K562 (cell line): Measurements from ENCODE around the gene MARK3. TPM values are rescaled to one million over a fixed set of nuclear protein-coding genes. Genes with fewer than 3 reads are reported as not detected.

ENCODE experiments used
- ATAC-seq: fragments of 200-7000 bp; cut with Tn5 transposase; 3 replicates; pipeline ENCODE4 v1.9.1; 2020; ENCODE audit warnings: moderate library complexity
- BruUV-seq: library from RNA; stranded (reverse); fragments of 400-500 nt; replicated peaks from 2 replicates; lab custom pipeline; 2021; lab: Mats Ljungman, UMichigan
- CTCF ChIA-PET: fragments of 300-600 bp; formaldehyde crosslinking; extraction: SDS; loops from one replicate; lab custom pipeline; 2021; ENCODE audit warnings: low intra/inter-chr PET ratio; lab: Yijun Ruan, JAX
- POLR2A ChIA-PET: fragments of 300-600, 350-650 bp; sonication (Branson Sonifier 250); formaldehyde crosslinking; extraction: SDS; loops from one replicate; lab custom pipeline; 2021; ENCODE audit warnings: antibody characterized with exemption, inconsistent platforms; lab: Yijun Ruan, JAX
- DNase-seq, 4 experiments: peaks; one replicate each; pipeline versions ENCODE4 v3.0.0 to v3.0.0-alpha.2; 2011 to 2018; ENCODE audit warnings: low spot score in 3 of 4, mixed read lengths in 3 of 4; ENCODE audit errors: extremely low read depth in 1 of 4
- FAIRE-seq: peaks from 2 replicates; lab custom pipeline; 2011; peaks lifted over from hg19 to GRCh38; lab: Jason Lieb, UNC
- H2AFZ ChIP-seq: 2 replicates; pipeline ENCODE4 v1.6.0; 2011; ENCODE audit warnings: low read depth, low read length, control low read depth, inconsistent platforms
- H3K27ac ChIP-seq: fragments of 200-600 bp; 3 replicates; pipeline ENCODE4 v1.8.0; 2011; ENCODE audit warnings: low read depth, mild to moderate bottlenecking, control low read depth, inconsistent platforms, low read length, moderate library complexity, mixed read lengths; ENCODE audit errors: extremely low read depth
- H3K27me3 ChIP-seq, 2 experiments: fragments of 300-600 bp in 1 of 2; 2 replicates in 1 of 2; 3 replicates in 1 of 2; pipeline versions ENCODE4 v1.6.0 to v1.8.0; 2011; ENCODE audit warnings: inconsistent platforms in 2 of 2, low read length in 2 of 2, mild to moderate bottlenecking in 1 of 2, mixed read lengths in 1 of 2, moderate library complexity in 1 of 2; ENCODE audit not compliant: control insufficient read depth in 2 of 2, insufficient read depth in 2 of 2
- H3K36me3 ChIP-seq: fragments of 300-600 bp; 3 replicates; pipeline ENCODE4 v1.8.0; 2011; ENCODE audit warnings: mild to moderate bottlenecking, low read length, inconsistent platforms; ENCODE audit not compliant: control insufficient read depth, insufficient read depth
- H3K4me1 ChIP-seq, 2 experiments: fragments of 200-600 bp in 1 of 2; replicated peaks in 1 of 2; 2 replicates in 1 of 2; 3 replicates in 1 of 2; pipeline versions ENCODE4 v1.5.1 to v1.8.0; 2011; ENCODE audit warnings: inconsistent platforms in 2 of 2, low read length in 2 of 2, mild to moderate bottlenecking in 1 of 2, mixed read lengths in 1 of 2, moderate library complexity in 1 of 2; ENCODE audit not compliant: control insufficient read depth in 2 of 2, insufficient read depth in 2 of 2
- H3K4me2 ChIP-seq: 2 replicates; pipeline ENCODE4 v1.6.1; 2011; ENCODE audit warnings: low read length, control low read depth, inconsistent platforms, mixed read lengths; ENCODE audit not compliant: insufficient read depth
- H3K4me3 ChIP-seq: fragments of 200-600 bp; sonication (generic), shearing (Covaris generic); 2 replicates; pipeline ENCODE4 v1.5.1; 2016; ENCODE audit warnings: control low read depth, inconsistent platforms
- H3K79me2 ChIP-seq: fragments of 200-600 bp; 3 replicates; pipeline ENCODE4 v1.8.0; 2011; ENCODE audit warnings: low read length, inconsistent platforms; ENCODE audit not compliant: control insufficient read depth, insufficient read depth
- H3K9ac ChIP-seq, 2 experiments: 2 replicates each; pipeline versions ENCODE4 v1.6.0 to v1.6.1; 2011; ENCODE audit warnings: low read depth in 2 of 2, low read length in 2 of 2, control low read depth in 1 of 2, inconsistent platforms in 1 of 2, mild to moderate bottlenecking in 1 of 2, mixed read lengths in 1 of 2; ENCODE audit not compliant: insufficient read depth in 1 of 2
- H3K9me1 ChIP-seq: one replicate; pipeline ENCODE4 v1.6.0; 2011; ENCODE audit warnings: inconsistent platforms, mild to moderate bottlenecking, low read length, moderate library complexity; ENCODE audit not compliant: control insufficient read depth, insufficient read depth
- H3K9me3 ChIP-seq: replicated peaks from 2 replicates; pipeline ENCODE4 v1.5.1; 2011; ENCODE audit warnings: low read depth, low read length, inconsistent platforms; ENCODE audit not compliant: control insufficient read depth, insufficient read depth
- H4K20me1 ChIP-seq: replicated peaks from 2 replicates; pipeline ENCODE4 v1.6.1; 2011; ENCODE audit warnings: low read length, inconsistent platforms, mixed read lengths; ENCODE audit not compliant: control insufficient read depth, insufficient read depth
- C11orf30 ChIP-seq: fragments of 450-650 bp; IDR thresholded peaks from 2 replicates; pipeline ENCODE4 v1.6.1; 2016; ENCODE audit warnings: low read depth, mild to moderate bottlenecking
- CBX1 ChIP-seq: sonication (generic); IDR thresholded peaks from 2 replicates; pipeline ENCODE4 v1.6.1; 2016; ENCODE audit warnings: antibody characterized with exemption, low read depth, mild to moderate bottlenecking
- NFE2 ChIP-seq: IDR thresholded peaks from 2 replicates; pipeline ENCODE4 v1.6.1; 2014; ENCODE audit warnings: antibody characterized with exemption, low read depth
- PYGO2 ChIP-seq: fragments of 450-650 bp; IDR thresholded peaks from 2 replicates; pipeline ENCODE4 v1.6.1; 2016; ENCODE audit warnings: mild to moderate bottlenecking, missing genetic modification characterization, moderate library complexity, missing compliant biosample characterization
- RCOR1 ChIP-seq, 2 experiments: IDR thresholded peaks; 2 replicates each; pipeline ENCODE4 v1.6.1; 2012; ENCODE audit warnings: low read depth in 2 of 2, low read length in 2 of 2, borderline replicate concordance in 1 of 2, improper control_type of control experiment in 1 of 2
- SIN3A ChIP-seq, 2 experiments: fragments of 150-350 bp in 1 of 2; IDR thresholded peaks; 2 replicates each; pipeline ENCODE4 v1.6.1; 2011 to 2016; ENCODE audit warnings: borderline replicate concordance in 2 of 2, low read depth in 2 of 2, low read length in 2 of 2, mild to moderate bottlenecking in 2 of 2, moderate library complexity in 2 of 2; ENCODE audit not compliant: control insufficient read depth in 1 of 2
- TAF9B ChIP-seq: fragments of 450-650 bp; IDR thresholded peaks from 2 replicates; pipeline ENCODE4 v1.6.1; 2018; ENCODE audit warnings: mild to moderate bottlenecking; ENCODE audit not compliant: partially characterized antibody
- ZC3H11A ChIP-seq: IDR thresholded peaks from 2 replicates; pipeline ENCODE4 v1.6.1; 2012; ENCODE audit warnings: low read depth, low read length, improper control_type of control experiment
- ZNF584 ChIP-seq: fragments of 200-800 bp; sonication (Bioruptor generic); IDR thresholded peaks from 2 replicates; pipeline ENCODE4 v1.6.1; 2016; ENCODE audit warnings: low read depth, mild to moderate bottlenecking, missing genetic modification characterization, missing compliant biosample characterization
- WGBS: fragments of 100-300 bp; shearing (Covaris generic); methylation state at CpG from one replicate; pipeline ENCODE4 v1.1.6; 2016; ENCODE audit warnings: low coverage, mixed read lengths; ENCODE audit not compliant: insufficient coverage; ENCODE audit errors: missing lambda C conversion rate; 5-methylcytosine and 5-hydroxymethylcytosine counted together
- in situ Hi-C: fragments of 300-500 bp; cut with MboI; formaldehyde crosslinking; loops from 4 replicates; pipeline ENCODE4 v1.15.0; 2018; ENCODE audit warnings: inconsistent platforms, mixed read lengths
- intact Hi-C: fragments of 100-400 bp; cut with micrococcal nuclease; formaldehyde crosslinking; loops from 2 replicates; pipeline ENCODE4 v1.14.2; 2022
- polyA plus RNA-seq, 8 experiments: library from polyadenylated mRNA; depleted of rRNA in 4 of 8; stranded (reverse) in 5 of 8; unstranded in 3 of 8; fragments of >200 nt; fragmentation: Nextera tagmentation in 2 of 8; fragmentation: Illumina TruSeq in 1 of 8; extraction: Ambion mirVana in 2 of 8; extraction: Trizol in 1 of 8; gene quantifications; 2 replicates each; pipeline versions ENCODE4 v1.2.1 to v1.2.3, GENCODE V29; 2011 to 2014; ENCODE audit warnings: inconsistent platforms in 1 of 8, missing spikeins in 1 of 8
- total RNA-seq, 7 experiments: library from RNA; depleted of rRNA in 6 of 7; stranded (reverse); fragments of >200 nt in 6 of 7; fragmentation: Illumina TruSeq in 2 of 7; extraction: Trizol in 2 of 7; gene quantifications; 2 replicates each; pipeline versions ENCODE4 v1.2.1 to v1.2.3, GENCODE V29; 2011 to 2021; ENCODE audit warnings: low replicate concordance in 1 of 7
- TF ChIP-seq, protein P1 (sequence below): fragments of 450-650 bp; IDR thresholded peaks from 2 replicates; pipeline ENCODE4 v1.6.1; 2016; ENCODE audit warnings: missing biosample characterization, missing genetic modification characterization
- TF ChIP-seq, protein P2 (sequence below): sonication (generic); formaldehyde crosslinking; IDR thresholded peaks from 2 replicates; pipeline ENCODE4 v1.8.0; 2023; ENCODE audit warnings: mild to moderate bottlenecking, missing genetic modification reagents

MARK3 gene
- total and polyA plus RNA-seq, 9 of the 15 experiments (the other 6 are each of a cell fraction or from before 2014, with no cell fraction given), result 10.1 to 68.7 (median 56.3) TPM

DNA sequence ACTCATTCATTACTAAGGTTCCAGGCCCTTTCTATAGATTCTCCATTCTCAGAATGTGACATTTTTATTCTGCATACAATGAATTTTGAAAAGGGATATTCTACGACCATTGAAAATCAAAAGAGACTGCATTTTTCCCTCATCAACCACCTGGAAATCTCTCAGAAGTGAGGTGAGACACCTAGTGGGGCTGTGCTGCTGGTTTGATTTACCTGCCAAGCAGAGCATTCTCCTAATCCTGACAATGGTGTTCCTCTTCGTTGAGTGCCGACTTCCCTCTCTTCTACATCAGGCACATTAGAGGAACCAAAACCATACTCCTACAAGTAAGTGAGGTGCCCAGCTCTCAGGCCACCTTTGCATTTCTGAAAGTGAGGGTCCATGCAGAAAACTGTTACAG is 122.5 kb downstream of the MARK3 start:
- 93% methylated on average over 3 of the region's 3 CpGs for WGBS
- peaks cover 0 to 6% of the 10 kb centered on the region in 2 experiments; a peak in 2 of 5 replicates for H3K4me1 ChIP-seq
- H2AFZ ChIP-seq, result no peak overlapping the region
- no peaks in the 10 kb centered on the region for H3K9me1 ChIP-seq
- CTCF ChIA-PET, result no interaction called here
- no TSS peak for BruUV-seq
- no peak for FAIRE-seq
- no peak overlapping the region for H3K27ac ChIP-seq
- H3K4me2 ChIP-seq, result no peak overlapping the region
- intact Hi-C loops (no loop called here), in situ Hi-C loops (no loop called here)
- no peak for TF ChIP-seq PYGO2
- TF ChIP-seq RCOR1 (IDR thresholded peaks at IDR 0.05; ENCODE audit: borderline replicate concordance in 1 of 2, low read depth in 2 of 2, low read length in 2 of 2), result no peak
- TF ChIP-seq NFE2, result no peak
- no peak for TF ChIP-seq ZNF584 (CRISPR knock-in tag)
- TF ChIP-seq ZC3H11A, result no peak
- TF ChIP-seq C11orf30, result no peak
- TF ChIP-seq SIN3A (IDR thresholded peaks at IDR 0.05; ENCODE audit: borderline replicate concordance in 2 of 2, control insufficient read depth in 1 of 2, low read depth in 2 of 2, low read length in 2 of 2), result no peak
- TF ChIP-seq TAF9B, result no peak
- no peak for TF ChIP-seq CBX1
- TF ChIP-seq, protein P1, sequence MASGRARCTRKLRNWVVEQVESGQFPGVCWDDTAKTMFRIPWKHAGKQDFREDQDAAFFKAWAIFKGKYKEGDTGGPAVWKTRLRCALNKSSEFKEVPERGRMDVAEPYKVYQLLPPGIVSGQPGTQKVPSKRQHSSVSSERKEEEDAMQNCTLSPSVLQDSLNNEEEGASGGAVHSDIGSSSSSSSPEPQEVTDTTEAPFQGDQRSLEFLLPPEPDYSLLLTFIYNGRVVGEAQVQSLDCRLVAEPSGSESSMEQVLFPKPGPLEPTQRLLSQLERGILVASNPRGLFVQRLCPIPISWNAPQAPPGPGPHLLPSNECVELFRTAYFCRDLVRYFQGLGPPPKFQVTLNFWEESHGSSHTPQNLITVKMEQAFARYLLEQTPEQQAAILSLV (tag), result no peak
- TF ChIP-seq, protein P2, sequence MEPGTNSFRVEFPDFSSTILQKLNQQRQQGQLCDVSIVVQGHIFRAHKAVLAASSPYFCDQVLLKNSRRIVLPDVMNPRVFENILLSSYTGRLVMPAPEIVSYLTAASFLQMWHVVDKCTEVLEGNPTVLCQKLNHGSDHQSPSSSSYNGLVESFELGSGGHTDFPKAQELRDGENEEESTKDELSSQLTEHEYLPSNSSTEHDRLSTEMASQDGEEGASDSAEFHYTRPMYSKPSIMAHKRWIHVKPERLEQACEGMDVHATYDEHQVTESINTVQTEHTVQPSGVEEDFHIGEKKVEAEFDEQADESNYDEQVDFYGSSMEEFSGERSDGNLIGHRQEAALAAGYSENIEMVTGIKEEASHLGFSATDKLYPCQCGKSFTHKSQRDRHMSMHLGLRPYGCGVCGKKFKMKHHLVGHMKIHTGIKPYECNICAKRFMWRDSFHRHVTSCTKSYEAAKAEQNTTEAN (CRISPR knock-in tag), result no peak
- no peaks in the 10 kb centered on the region for H3K9me3 ChIP-seq
- ATAC-seq, result no peak
- H3K36me3 ChIP-seq, result peaks cover 48% of the 10 kb centered on the region
- no peaks in the 10 kb centered on the region for H3K27me3 ChIP-seq
- no peaks in the 10 kb centered on the region for H3K79me2 ChIP-seq
- POLR2A ChIA-PET, result interaction anchor here (0.7 kb wide), 1 partner anchor 32 kb away, joined by 3 read pairs; no protein-coding TSS in a partner anchor
- H4K20me1 ChIP-seq, result no peaks in the 10 kb centered on the region
- no peak overlapping the region for H3K4me3 ChIP-seq
- no peak for DNase-seq
- H3K9ac ChIP-seq, result no peak overlapping the region
